K562 (cell line): ENCODE data around the gene RGS21. TPM values are rescaled to one million over a fixed set of nuclear protein-coding genes. Genes with fewer than 3 reads are reported as not detected.

ENCODE experiments used
- ARHGAP35 ChIP-seq: fragments of 450-650 bp; IDR thresholded peaks from 2 replicates; pipeline ENCODE4 v1.6.1; 2018; ENCODE audit not compliant: partially characterized antibody
- CCAR2 ChIP-seq: fragments of 200-400 bp; formaldehyde crosslinking; IDR thresholded peaks from 2 replicates; pipeline ENCODE4 v1.6.1; 2017; ENCODE audit warnings: mild to moderate bottlenecking, low read depth, low read length
- COPS2 ChIP-seq: fragments of 450-650 bp; conservative IDR thresholded peaks from 2 replicates; pipeline ENCODE4 v1.6.1; 2016; ENCODE audit warnings: mild to moderate bottlenecking, moderate library complexity
- CREM ChIP-seq: IDR thresholded peaks from 2 replicates; pipeline ENCODE4 v1.6.1; 2014; ENCODE audit warnings: antibody characterized with exemption, low read depth
- IFI16 ChIP-seq: fragments of 250-450 bp; sonication (Bioruptor Pico); IDR thresholded peaks from 2 replicates; pipeline ENCODE4 v2.1.2; 2022; ENCODE audit warnings: mild to moderate bottlenecking, inconsistent platforms
- MAFF ChIP-seq: IDR thresholded peaks from 2 replicates; pipeline ENCODE4 v1.6.1; 2012; ENCODE audit warnings: low read length, improper control_type of control experiment
- RAD21 ChIP-seq, 2 experiments: fragments of 250-450 bp in 1 of 2; fragments of 450-650 bp in 1 of 2; sonication (Bioruptor Pico) in 1 of 2; formaldehyde crosslinking in 1 of 2; IDR thresholded peaks in 1 of 2; conservative IDR thresholded peaks in 1 of 2; 2 replicates each; pipeline versions ENCODE4 v1.4.0 to v1.8.0; 2020 to 2022; ENCODE audit warnings: mild to moderate bottlenecking in 2 of 2, moderate library complexity in 1 of 2
- RCOR1 ChIP-seq, 2 experiments: IDR thresholded peaks; 2 replicates each; pipeline ENCODE4 v1.6.1; 2012; ENCODE audit warnings: low read depth in 2 of 2, low read length in 2 of 2, borderline replicate concordance in 1 of 2, improper control_type of control experiment in 1 of 2
- RFX1 ChIP-seq: fragments of 450-650 bp; IDR thresholded peaks from 2 replicates; pipeline ENCODE4 v1.6.1; 2016; ENCODE audit warnings: mild to moderate bottlenecking, moderate library complexity
- SMAD4 ChIP-seq: fragments of 250-450 bp; sonication (Bioruptor Pico); conservative IDR thresholded peaks from 2 replicates; pipeline ENCODE4 v1.8.0; 2021; ENCODE audit warnings: inconsistent platforms, mild to moderate bottlenecking, moderate library complexity
- TCF7L2 ChIP-seq: fragments of 150-350 bp; IDR thresholded peaks from 2 replicates; pipeline ENCODE4 v1.6.1; 2016; ENCODE audit warnings: low read depth, mild to moderate bottlenecking, low read length, moderate library complexity
- ZNF384 ChIP-seq: IDR thresholded peaks from 2 replicates; pipeline ENCODE4 v1.6.1; 2012; ENCODE audit warnings: low read depth, low read length, improper control_type of control experiment
- ZSCAN32 ChIP-seq: fragments of 450-650 bp; formaldehyde crosslinking; IDR thresholded peaks from 2 replicates; pipeline ENCODE4 v1.4.0; 2020; ENCODE audit warnings: mild to moderate bottlenecking, moderate library complexity
- polyA plus RNA-seq, 8 experiments: library from polyadenylated mRNA; depleted of rRNA in 4 of 8; stranded (reverse) in 5 of 8; unstranded in 3 of 8; fragments of >200 nt; fragmentation: Nextera tagmentation in 2 of 8; fragmentation: Illumina TruSeq in 1 of 8; extraction: Ambion mirVana in 2 of 8; extraction: Trizol in 1 of 8; gene quantifications; 2 replicates each; pipeline versions ENCODE4 v1.2.1 to v1.2.3, GENCODE V29; 2011 to 2014; ENCODE audit warnings: inconsistent platforms in 1 of 8, missing spikeins in 1 of 8
- total RNA-seq, 7 experiments: library from RNA; depleted of rRNA in 6 of 7; stranded (reverse); fragments of >200 nt in 6 of 7; fragmentation: Illumina TruSeq in 2 of 7; extraction: Trizol in 2 of 7; gene quantifications; 2 replicates each; pipeline versions ENCODE4 v1.2.1 to v1.2.3, GENCODE V29; 2011 to 2021; ENCODE audit warnings: low replicate concordance in 1 of 7
- TF ChIP-seq, protein P1 (sequence below): fragments of 450-650 bp; formaldehyde crosslinking; IDR thresholded peaks from 2 replicates; pipeline ENCODE4 v1.4.0; 2022; ENCODE audit warnings: missing genetic modification characterization
- TF ChIP-seq, protein P2 (sequence below): sonication (generic); formaldehyde crosslinking; IDR thresholded peaks from 2 replicates; pipeline ENCODE4 v1.8.1; 2023; ENCODE audit warnings: mild to moderate bottlenecking, missing genetic modification reagents
- TF ChIP-seq, protein P3 (sequence below): fragments of 250-450 bp; sonication (Bioruptor Pico); IDR thresholded peaks from 2 replicates; pipeline ENCODE4 v1.4.0; 2020; ENCODE audit warnings: mild to moderate bottlenecking, moderate library complexity, borderline replicate concordance
- TF ChIP-seq, protein P4 (sequence below): fragments of 450-650 bp; formaldehyde crosslinking; IDR thresholded peaks from 2 replicates; pipeline ENCODE4 v1.4.0; 2020; ENCODE audit warnings: mild to moderate bottlenecking, moderate library complexity
- TF ChIP-seq, protein P5 (sequence below): IDR thresholded peaks from 3 replicates; pipeline ENCODE4 v1.6.1; 2011; ENCODE audit warnings: borderline replicate concordance, mild to moderate bottlenecking, moderate library complexity; ENCODE audit not compliant: insufficient read length; ENCODE audit errors: extremely low read depth

Gene RGS21
- total and polyA plus RNA-seq, 9 of the 15 experiments (the other 6 are each of a cell fraction or from before 2014, with no cell fraction given): not detected

DNA sequence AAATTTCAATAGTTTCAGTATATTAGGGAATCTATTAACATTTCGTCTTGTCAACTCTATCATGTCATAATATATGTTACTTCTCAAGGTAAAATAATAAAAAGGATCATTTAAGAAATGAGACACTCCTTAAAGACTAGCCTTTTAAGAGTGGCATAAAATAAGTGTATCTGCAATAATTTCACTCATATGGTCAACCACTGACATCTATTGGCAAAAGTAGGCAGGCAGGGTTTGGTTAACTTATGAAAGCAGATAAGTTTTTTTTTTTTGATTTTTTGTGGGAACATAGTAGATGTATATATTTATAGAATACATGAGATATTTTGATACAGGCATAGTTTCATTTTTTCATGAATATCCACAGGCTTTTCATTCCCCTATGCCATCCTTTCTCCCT is 5.5 kb upstream of the RGS21 start (continued):
- TF ChIP-seq, protein P1, sequence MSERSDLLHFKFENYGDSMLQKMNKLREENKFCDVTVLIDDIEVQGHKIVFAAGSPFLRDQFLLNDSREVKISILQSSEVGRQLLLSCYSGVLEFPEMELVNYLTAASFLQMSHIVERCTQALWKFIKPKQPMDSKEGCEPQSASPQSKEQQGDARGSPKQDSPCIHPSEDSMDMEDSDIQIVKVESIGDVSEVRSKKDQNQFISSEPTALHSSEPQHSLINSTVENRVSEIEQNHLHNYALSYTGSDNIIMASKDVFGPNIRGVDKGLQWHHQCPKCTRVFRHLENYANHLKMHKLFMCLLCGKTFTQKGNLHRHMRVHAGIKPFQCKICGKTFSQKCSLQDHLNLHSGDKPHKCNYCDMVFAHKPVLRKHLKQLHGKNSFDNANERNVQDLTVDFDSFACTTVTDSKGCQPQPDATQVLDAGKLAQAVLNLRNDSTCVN (CRISPR knock-in tag): no peak
- no peak for TF ChIP-seq ARHGAP35
- TF ChIP-seq SMAD4 (CRISPR knock-in tag): no peak
- peak; percentile 39; the same call in 1 of the 2 replicates for TF ChIP-seq ZNF384
- peak; percentile 68 to 82 for TF ChIP-seq RAD21 (CRISPR knock-in tag; conservative IDR thresholded peaks at IDR 0.05 in 1 of 2, IDR thresholded peaks at IDR 0.05 in 1 of 2)
- no peak for TF ChIP-seq RCOR1 (IDR thresholded peaks at IDR 0.05; ENCODE audit: borderline replicate concordance in 1 of 2, low read depth in 2 of 2, low read length in 2 of 2)
- TF ChIP-seq CREM: no peak
- no peak for TF ChIP-seq TCF7L2
- no peak for TF ChIP-seq MAFF
- TF ChIP-seq, protein P2, sequence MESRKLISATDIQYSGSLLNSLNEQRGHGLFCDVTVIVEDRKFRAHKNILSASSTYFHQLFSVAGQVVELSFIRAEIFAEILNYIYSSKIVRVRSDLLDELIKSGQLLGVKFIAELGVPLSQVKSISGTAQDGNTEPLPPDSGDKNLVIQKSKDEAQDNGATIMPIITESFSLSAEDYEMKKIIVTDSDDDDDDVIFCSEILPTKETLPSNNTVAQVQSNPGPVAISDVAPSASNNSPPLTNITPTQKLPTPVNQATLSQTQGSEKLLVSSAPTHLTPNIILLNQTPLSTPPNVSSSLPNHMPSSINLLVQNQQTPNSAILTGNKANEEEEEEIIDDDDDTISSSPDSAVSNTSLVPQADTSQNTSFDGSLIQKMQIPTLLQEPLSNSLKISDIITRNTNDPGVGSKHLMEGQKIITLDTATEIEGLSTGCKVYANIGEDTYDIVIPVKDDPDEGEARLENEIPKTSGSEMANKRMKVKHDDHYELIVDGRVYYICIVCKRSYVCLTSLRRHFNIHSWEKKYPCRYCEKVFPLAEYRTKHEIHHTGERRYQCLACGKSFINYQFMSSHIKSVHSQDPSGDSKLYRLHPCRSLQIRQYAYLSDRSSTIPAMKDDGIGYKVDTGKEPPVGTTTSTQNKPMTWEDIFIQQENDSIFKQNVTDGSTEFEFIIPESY (CRISPR knock-in tag): no peak
- TF ChIP-seq CCAR2: no peak
- TF ChIP-seq, protein P3, sequence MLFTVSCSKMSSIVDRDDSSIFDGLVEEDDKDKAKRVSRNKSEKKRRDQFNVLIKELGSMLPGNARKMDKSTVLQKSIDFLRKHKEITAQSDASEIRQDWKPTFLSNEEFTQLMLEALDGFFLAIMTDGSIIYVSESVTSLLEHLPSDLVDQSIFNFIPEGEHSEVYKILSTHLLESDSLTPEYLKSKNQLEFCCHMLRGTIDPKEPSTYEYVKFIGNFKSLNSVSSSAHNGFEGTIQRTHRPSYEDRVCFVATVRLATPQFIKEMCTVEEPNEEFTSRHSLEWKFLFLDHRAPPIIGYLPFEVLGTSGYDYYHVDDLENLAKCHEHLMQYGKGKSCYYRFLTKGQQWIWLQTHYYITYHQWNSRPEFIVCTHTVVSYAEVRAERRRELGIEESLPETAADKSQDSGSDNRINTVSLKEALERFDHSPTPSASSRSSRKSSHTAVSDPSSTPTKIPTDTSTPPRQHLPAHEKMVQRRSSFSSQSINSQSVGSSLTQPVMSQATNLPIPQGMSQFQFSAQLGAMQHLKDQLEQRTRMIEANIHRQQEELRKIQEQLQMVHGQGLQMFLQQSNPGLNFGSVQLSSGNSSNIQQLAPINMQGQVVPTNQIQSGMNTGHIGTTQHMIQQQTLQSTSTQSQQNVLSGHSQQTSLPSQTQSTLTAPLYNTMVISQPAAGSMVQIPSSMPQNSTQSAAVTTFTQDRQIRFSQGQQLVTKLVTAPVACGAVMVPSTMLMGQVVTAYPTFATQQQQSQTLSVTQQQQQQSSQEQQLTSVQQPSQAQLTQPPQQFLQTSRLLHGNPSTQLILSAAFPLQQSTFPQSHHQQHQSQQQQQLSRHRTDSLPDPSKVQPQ (CRISPR knock-in tag): no peak
- no peak for TF ChIP-seq ZSCAN32 (CRISPR knock-in tag)
- TF ChIP-seq COPS2: no peak
- no peak for TF ChIP-seq IFI16
- no peak for TF ChIP-seq RFX1
- TF ChIP-seq, protein P4, sequence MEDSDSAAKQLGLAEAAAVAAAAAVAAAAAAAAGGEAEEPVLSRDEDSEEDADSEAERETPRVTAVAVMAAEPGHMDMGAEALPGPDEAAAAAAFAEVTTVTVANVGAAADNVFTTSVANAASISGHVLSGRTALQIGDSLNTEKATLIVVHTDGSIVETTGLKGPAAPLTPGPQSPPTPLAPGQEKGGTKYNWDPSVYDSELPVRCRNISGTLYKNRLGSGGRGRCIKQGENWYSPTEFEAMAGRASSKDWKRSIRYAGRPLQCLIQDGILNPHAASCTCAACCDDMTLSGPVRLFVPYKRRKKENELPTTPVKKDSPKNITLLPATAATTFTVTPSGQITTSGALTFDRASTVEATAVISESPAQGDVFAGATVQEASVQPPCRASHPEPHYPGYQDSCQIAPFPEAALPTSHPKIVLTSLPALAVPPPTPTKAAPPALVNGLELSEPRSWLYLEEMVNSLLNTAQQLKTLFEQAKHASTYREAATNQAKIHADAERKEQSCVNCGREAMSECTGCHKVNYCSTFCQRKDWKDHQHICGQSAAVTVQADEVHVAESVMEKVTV (CRISPR knock-in tag): 0 out of 2 replicates have a peak, but pooled peaks have one; percentile 26
- TF ChIP-seq, protein P5, sequence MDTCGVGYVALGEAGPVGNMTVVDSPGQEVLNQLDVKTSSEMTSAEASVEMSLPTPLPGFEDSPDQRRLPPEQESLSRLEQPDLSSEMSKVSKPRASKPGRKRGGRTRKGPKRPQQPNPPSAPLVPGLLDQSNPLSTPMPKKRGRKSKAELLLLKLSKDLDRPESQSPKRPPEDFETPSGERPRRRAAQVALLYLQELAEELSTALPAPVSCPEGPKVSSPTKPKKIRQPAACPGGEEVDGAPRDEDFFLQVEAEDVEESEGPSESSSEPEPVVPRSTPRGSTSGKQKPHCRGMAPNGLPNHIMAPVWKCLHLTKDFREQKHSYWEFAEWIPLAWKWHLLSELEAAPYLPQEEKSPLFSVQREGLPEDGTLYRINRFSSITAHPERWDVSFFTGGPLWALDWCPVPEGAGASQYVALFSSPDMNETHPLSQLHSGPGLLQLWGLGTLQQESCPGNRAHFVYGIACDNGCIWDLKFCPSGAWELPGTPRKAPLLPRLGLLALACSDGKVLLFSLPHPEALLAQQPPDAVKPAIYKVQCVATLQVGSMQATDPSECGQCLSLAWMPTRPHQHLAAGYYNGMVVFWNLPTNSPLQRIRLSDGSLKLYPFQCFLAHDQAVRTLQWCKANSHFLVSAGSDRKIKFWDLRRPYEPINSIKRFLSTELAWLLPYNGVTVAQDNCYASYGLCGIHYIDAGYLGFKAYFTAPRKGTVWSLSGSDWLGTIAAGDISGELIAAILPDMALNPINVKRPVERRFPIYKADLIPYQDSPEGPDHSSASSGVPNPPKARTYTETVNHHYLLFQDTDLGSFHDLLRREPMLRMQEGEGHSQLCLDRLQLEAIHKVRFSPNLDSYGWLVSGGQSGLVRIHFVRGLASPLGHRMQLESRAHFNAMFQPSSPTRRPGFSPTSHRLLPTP: no peak
